WERI-Rb-1 (cell line): ENCODE results near the gene NSUN6.

ENCODE experiments used
- DNase-seq: peaks from one replicate; pipeline ENCODE4 v3.0.0-alpha.2; 2020
- H3K27ac ChIP-seq: fragments of 250-450 bp; sonication (Bioruptor Pico); 2 replicates; pipeline ENCODE4 v1.5.1; 2020; ENCODE audit warnings: mild to moderate bottlenecking, moderate library complexity
- H3K27me3 ChIP-seq: fragments of 250-450 bp; sonication (Bioruptor Pico); 2 replicates; pipeline ENCODE4 v1.5.1; 2021; ENCODE audit warnings: mild to moderate bottlenecking, low read depth, moderate library complexity; ENCODE audit not compliant: insufficient read depth, severe bottlenecking
- H3K36me3 ChIP-seq: fragments of 250-450 bp; sonication (Bioruptor Pico); 2 replicates; pipeline ENCODE4 v1.5.1; 2020; ENCODE audit warnings: mild to moderate bottlenecking, moderate library complexity
- H3K4me3 ChIP-seq: 2 replicates; pipeline ENCODE4 v1.5.1; 2011; ENCODE audit warnings: low read depth, mild to moderate bottlenecking, control low read depth, low read length
- H3K9me3 ChIP-seq: fragments of 250-450 bp; sonication (Bioruptor Pico); 2 replicates; pipeline ENCODE4 v1.5.1; 2021; ENCODE audit warnings: mild to moderate bottlenecking, moderate library complexity; ENCODE audit not compliant: severe bottlenecking
- TF ChIP-seq, protein P1 (sequence below): IDR thresholded peaks from 2 replicates; pipeline ENCODE4 v1.5.1; 2011; ENCODE audit warnings: low read depth, mild to moderate bottlenecking, control low read depth, inconsistent platforms, low read length

Gene NSUN6

GRCh38 chr10:18665815-18666558 lies 14.6 kb upstream of the NSUN6 start:
- no peak for DNase-seq
- Histone ChIP-seq H3K27ac (no peak overlapping the region), H3K4me3 (no peak overlapping the region), H3K27me3 (no peaks in the 10 kb centered on the region), H3K36me3 (peaks cover 5% of the 10 kb centered on the region), H3K9me3 (no peaks in the 10 kb centered on the region)
- TF ChIP-seq, protein P1, sequence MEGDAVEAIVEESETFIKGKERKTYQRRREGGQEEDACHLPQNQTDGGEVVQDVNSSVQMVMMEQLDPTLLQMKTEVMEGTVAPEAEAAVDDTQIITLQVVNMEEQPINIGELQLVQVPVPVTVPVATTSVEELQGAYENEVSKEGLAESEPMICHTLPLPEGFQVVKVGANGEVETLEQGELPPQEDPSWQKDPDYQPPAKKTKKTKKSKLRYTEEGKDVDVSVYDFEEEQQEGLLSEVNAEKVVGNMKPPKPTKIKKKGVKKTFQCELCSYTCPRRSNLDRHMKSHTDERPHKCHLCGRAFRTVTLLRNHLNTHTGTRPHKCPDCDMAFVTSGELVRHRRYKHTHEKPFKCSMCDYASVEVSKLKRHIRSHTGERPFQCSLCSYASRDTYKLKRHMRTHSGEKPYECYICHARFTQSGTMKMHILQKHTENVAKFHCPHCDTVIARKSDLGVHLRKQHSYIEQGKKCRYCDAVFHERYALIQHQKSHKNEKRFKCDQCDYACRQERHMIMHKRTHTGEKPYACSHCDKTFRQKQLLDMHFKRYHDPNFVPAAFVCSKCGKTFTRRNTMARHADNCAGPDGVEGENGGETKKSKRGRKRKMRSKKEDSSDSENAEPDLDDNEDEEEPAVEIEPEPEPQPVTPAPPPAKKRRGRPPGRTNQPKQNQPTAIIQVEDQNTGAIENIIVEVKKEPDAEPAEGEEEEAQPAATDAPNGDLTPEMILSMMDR, result no peak

GRCh38 chr10:18664841-18665478 lies 13.6 kb upstream of the NSUN6 start:
- no peaks in the 10 kb centered on the region for H3K27me3 ChIP-seq
- TF ChIP-seq, protein P1, result no peak
- H3K4me3 ChIP-seq, result no peak overlapping the region
- H3K27ac ChIP-seq, result no peak overlapping the region
- peaks cover 5% of the 10 kb centered on the region for H3K36me3 ChIP-seq
- no peaks in the 10 kb centered on the region for H3K9me3 ChIP-seq
- DNase-seq, result no peak

DNA sequence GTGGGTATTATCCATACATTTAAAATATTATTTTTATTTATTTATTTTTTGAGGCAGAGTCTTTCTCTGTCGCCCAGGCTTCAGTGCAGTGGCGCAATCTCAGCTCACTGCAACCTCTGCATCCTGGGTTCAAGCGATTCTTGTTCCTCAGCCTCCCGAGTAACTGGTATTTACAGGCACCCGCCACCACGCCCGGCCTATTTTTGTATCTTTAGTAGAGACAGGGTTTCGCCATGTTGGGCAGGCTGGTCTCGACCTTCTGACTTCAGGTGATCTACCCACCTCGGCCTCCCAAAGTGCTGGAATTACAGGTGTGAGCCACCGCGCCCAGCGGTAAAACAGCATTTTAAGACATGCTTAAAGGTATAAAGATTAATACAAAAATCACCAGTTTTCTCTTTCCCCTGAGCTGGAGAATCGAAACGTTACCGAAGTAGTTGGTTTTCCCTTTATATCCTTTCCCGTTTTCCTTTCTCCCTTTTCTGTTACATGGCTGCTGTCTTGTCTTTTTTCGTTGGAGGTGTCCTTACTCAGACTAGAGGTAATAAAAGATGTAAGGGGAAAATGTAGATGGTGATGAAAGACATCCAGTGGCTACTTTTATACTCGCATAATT lies 9.5 kb upstream of the NSUN6 start:
- H3K27ac ChIP-seq, result no peak overlapping the region

GRCh38 chr10:18659819-18660535 lies 8.6 kb upstream of the NSUN6 start:
- no peaks in the 10 kb centered on the region for H3K27me3 ChIP-seq
- TF ChIP-seq, protein P1, result no peak
- H3K9me3 ChIP-seq, result no peaks in the 10 kb centered on the region
- no peak for DNase-seq
- H3K36me3 ChIP-seq, result no peaks in the 10 kb centered on the region
- H3K27ac ChIP-seq, result peak overlapping the region; percentile 97
- H3K4me3 ChIP-seq, result peak overlapping the region; percentile 92

More for the DNA sequence above, 9.5 kb upstream of the NSUN6 start:
- DNase-seq, result no peak
- Histone ChIP-seq H3K27me3 (no peaks in the 10 kb centered on the region), H3K36me3 (no peaks in the 10 kb centered on the region), H3K9me3 (no peaks in the 10 kb centered on the region), H3K4me3 (peak overlapping the region; percentile 92)
- TF ChIP-seq, protein P1, result no peak

DNA sequence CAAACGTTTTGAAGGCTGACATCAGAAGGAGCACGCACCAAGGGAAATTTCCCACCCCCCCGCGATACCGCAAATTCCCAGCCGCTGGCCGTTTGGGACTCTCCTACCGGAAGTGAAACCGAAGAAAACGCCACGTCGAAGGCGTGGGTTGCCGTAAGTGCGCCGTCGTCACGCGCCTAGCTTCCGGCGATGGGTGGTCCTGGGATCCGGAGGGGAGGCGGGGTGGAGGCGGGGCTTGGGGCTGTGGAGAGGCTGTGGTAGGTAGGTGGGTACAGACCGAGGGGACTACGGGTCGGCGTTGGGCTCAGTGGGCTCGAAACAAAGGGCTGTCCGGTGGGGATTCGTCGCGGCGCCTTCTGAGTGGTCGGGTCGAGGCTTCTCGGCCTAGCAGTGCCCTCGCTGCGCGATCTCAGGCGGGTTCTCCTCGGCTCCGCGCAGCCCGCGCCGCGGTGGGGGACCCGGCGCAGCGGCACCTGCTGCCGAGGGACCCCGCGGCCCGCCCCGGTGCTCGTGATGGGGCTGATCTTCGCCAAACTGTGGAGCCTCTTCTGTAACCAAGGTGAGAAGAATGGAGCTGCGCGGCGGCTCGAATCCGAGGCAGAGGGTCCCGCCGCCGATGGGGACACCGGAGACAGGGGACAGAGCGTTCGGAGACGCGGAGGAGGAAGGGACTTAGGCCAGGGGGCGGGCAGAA lies 7.9 kb upstream of the NSUN6 start, which contains the start of gene ARL5B:
Gene ARL5B (plus strand): TSS at position 307 of the 694 bp plus-strand sequence. CDS start 207 bp downstream, at position 514.
- H3K36me3 ChIP-seq, result no peaks in the 10 kb centered on the region
- peak within 1 kb of the TSS; percentile 97 for H3K27ac ChIP-seq
- TF ChIP-seq, protein P1, result no peak
- peak within 1 kb of the TSS; percentile 92 for H3K4me3 ChIP-seq
- DNase-seq, result peak; percentile 94
- H3K27me3 ChIP-seq, result no peaks in the 10 kb centered on the region
- H3K9me3 ChIP-seq, result no peaks in the 10 kb centered on the region
